H1 (cell line): ENCODE data around the gene CFAP97D2. TPM values are rescaled to one million over a fixed set of nuclear protein-coding genes. Genes with fewer than 3 reads are reported as not detected.

Experiments
- ATF2 ChIP-seq: IDR thresholded peaks from 2 replicates; pipeline ENCODE4 v1.6.1; 2012; ENCODE audit warnings: low read length, inconsistent platforms
- CHD7 ChIP-seq: fragments of 300-600 bp; sonication (generic); IDR thresholded peaks from 2 replicates; pipeline ENCODE4 v1.7.1; 2012; ENCODE audit warnings: low read length, moderate library complexity, mild to moderate bottlenecking, inconsistent platforms; ENCODE audit not compliant: insufficient replicate concordance
- EP300 ChIP-seq, 2 experiments: IDR thresholded peaks; 1 replicate in 1 of 2; 2 replicates in 1 of 2; pipeline ENCODE4 v1.6.1; 2011 to 2012; ENCODE audit warnings: low read depth in 2 of 2, low read length in 2 of 2, mild to moderate bottlenecking in 2 of 2, borderline replicate concordance in 1 of 2, inconsistent platforms in 1 of 2, moderate library complexity in 1 of 2
- NANOG ChIP-seq: IDR thresholded peaks from 2 replicates; pipeline ENCODE4 v1.6.1; 2011; ENCODE audit warnings: low read length, low read depth, mild to moderate bottlenecking, inconsistent platforms; ENCODE audit not compliant: insufficient read depth, poor library complexity, severe bottlenecking
- POLR2A ChIP-seq, 2 experiments: IDR thresholded peaks; 1 replicate in 1 of 2; 2 replicates in 1 of 2; pipeline ENCODE4 v1.6.1; 2011; ENCODE audit warnings: low read depth in 2 of 2, low read length in 2 of 2, mild to moderate bottlenecking in 2 of 2; ENCODE audit errors: control extremely low read depth in 1 of 2
- RNF2 ChIP-seq: fragments of 200-900, 300-1000 bp; sonication (generic); IDR thresholded peaks from 2 replicates; pipeline ENCODE4 v1.7.1; 2016; ENCODE audit warnings: borderline replicate concordance, low read depth, mild to moderate bottlenecking, antibody characterized with exemption, low read length; ENCODE audit not compliant: poor library complexity, severe bottlenecking; ENCODE audit errors: missing control alignments
- SIRT6 ChIP-seq: IDR thresholded peaks from one replicate; pipeline ENCODE4 v1.7.1; 2012; ENCODE audit warnings: low read length, inconsistent platforms
- SP1 ChIP-seq: IDR thresholded peaks from 2 replicates; pipeline ENCODE4 v1.6.1; 2011; ENCODE audit warnings: low read depth, low read length
- SP2 ChIP-seq: IDR thresholded peaks from 2 replicates; pipeline ENCODE4 v1.6.1; 2012; ENCODE audit warnings: mild to moderate bottlenecking, low read length, inconsistent platforms
- SUZ12 ChIP-seq: fragments of 200-600 bp; sonication (generic); IDR thresholded peaks from 2 replicates; pipeline ENCODE4 v1.6.1; 2012; ENCODE audit warnings: mild to moderate bottlenecking, inconsistent platforms, low read length, moderate library complexity, mixed read lengths
- polyA plus RNA-seq, 7 experiments: library from polyadenylated mRNA; depleted of rRNA in 3 of 7; stranded (reverse) in 5 of 7; unstranded in 2 of 7; fragments of >200 nt in 5 of 7; fragments of 200-250 nt in 2 of 7; gene quantifications; 1 replicate in 5 of 7; 2 replicates in 1 of 7; 4 replicates in 1 of 7; pipeline versions ENCODE4 v1.2.1 to v1.2.3, GENCODE V29; 2011 to 2013; ENCODE audit warnings: missing spikeins in 2 of 7, mixed read lengths in 2 of 7
- total RNA-seq: library from RNA; stranded (reverse); fragmentation: NEBNext Ultra II Directional; extraction: Animal tissue kit (Norgen Biotek cat#: 25700); gene quantifications from 2 replicates; pipeline ENCODE4 v1.2.1, GENCODE V29; 2021

Gene CFAP97D2
- total and polyA plus RNA-seq, 2 of the 8 experiments (the other 6 are each of a cell fraction or from before 2014, with no cell fraction given), result not detected

GRCh38 chr13:114202581-114202980 is 23.5 kb downstream of the CFAP97D2 start (continued):
- TF ChIP-seq CHD7, result no peak
- TF ChIP-seq EP300 (IDR thresholded peaks at IDR 0.05; ENCODE audit: borderline replicate concordance in 1 of 2, low read depth in 2 of 2, low read length in 2 of 2), result no peak
- no peak for TF ChIP-seq SP1
- TF ChIP-seq SIRT6, result no peak
- TF ChIP-seq NANOG, result no peak
- TF ChIP-seq SUZ12, result no peak
- no peak for TF ChIP-seq SP2
- TF ChIP-seq ATF2, result no peak
- TF ChIP-seq RNF2, result no peak
- TF ChIP-seq POLR2A (IDR thresholded peaks at IDR 0.05; ENCODE audit: control extremely low read depth in 1 of 2, low read depth in 2 of 2, low read length in 2 of 2), result no peak
- TF ChIP-seq, all 59 proteins: peak for 0
